ENCODE data around the gene TBXAS1. TPM values are rescaled to one million over a fixed set of nuclear protein-coding genes. Genes with fewer than 3 reads are reported as not detected.

Gene TBXAS1
- total and polyA plus RNA-seq, 2 of the 8 experiments (the other 6 are each of a cell fraction or from before 2014, with no cell fraction given), result 0.86 to 2.1 TPM

DNA sequence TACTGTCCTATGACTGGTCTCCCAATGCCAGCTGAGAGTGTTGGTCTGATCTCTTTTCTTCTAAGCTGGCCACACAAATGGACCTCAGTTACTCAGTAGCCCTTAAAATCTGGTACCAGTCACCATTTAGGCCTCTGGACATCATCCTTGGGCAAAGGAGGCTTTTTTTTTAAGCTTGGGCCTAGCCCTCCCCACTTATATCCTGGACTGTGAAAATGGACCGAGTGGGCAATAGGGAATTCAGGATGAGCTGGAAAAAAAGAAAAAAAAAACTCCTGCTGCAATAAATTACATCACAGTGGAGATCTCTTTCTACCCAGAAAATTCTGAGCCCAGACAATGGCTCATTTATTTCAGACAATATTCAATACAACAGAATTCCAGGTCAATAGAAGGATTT is 165.3 kb downstream of the TBXAS1 start (continued):
- TF ChIP-seq BRCA1 (IDR thresholded peaks at IDR 0.05; ENCODE audit: low read depth, low read length), result no peak
- no peak for TF ChIP-seq BACH1 (IDR thresholded peaks at IDR 0.05; ENCODE audit: low read length)
- no peak for TF ChIP-seq GTF2F1 (IDR thresholded peaks at IDR 0.05; ENCODE audit: borderline replicate concordance, low read depth, low read length)

Measured in H1 (cell line).